SU-DHL-6 (cell line): ENCODE measurements around the gene COBLL1.

Source experiments
- EZH2phosphoT487 ChIP-seq: fragments of 200-600 bp; sonication (generic), shearing (Covaris generic); conservative IDR thresholded peaks from 2 replicates; pipeline ENCODE4 v1.6.1; 2018; ENCODE audit warnings: mild to moderate bottlenecking, antibody characterized with exemption, low read length, moderate library complexity, mixed read lengths
- TF ChIP-seq, protein P1 (sequence below): fragments of 200-600 bp; sonication (generic); IDR thresholded peaks from one replicate; pipeline ENCODE4 v1.5.1; 2017; ENCODE audit warnings: antibody characterized with exemption, mild to moderate bottlenecking, low read length, moderate library complexity; ENCODE audit not compliant: insufficient read depth, poor library complexity, severe bottlenecking

GRCh38 chr2:164879901-164880535 lies 38.4 kb upstream of the COBLL1 start:
- TF ChIP-seq, protein P1, sequence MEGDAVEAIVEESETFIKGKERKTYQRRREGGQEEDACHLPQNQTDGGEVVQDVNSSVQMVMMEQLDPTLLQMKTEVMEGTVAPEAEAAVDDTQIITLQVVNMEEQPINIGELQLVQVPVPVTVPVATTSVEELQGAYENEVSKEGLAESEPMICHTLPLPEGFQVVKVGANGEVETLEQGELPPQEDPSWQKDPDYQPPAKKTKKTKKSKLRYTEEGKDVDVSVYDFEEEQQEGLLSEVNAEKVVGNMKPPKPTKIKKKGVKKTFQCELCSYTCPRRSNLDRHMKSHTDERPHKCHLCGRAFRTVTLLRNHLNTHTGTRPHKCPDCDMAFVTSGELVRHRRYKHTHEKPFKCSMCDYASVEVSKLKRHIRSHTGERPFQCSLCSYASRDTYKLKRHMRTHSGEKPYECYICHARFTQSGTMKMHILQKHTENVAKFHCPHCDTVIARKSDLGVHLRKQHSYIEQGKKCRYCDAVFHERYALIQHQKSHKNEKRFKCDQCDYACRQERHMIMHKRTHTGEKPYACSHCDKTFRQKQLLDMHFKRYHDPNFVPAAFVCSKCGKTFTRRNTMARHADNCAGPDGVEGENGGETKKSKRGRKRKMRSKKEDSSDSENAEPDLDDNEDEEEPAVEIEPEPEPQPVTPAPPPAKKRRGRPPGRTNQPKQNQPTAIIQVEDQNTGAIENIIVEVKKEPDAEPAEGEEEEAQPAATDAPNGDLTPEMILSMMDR = no peak
- no peak for TF ChIP-seq EZH2phosphoT487
